ENCODE measurements around the gene NTRK2.

DNA sequence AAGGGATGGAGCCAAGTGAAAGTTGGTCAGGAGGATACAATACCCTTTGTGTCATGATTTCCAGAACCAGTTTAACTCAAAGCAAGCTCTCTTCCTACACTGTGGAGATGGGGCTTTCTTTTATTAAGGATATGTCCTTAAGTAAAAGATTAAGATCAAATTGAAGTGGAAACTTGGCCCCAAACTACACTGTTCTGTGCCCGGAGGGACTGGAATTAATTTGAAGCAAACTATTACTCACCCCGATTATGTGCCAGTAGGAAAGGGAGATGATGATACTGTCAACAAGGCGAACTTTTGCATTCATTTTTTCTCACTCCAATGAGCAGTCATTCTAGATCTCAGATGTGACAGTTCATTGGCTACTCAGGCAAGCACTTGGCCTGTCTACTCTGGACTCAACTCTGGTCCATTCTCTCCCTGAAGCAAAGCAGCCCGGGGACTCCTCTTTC is 186.7 kb downstream of the NTRK2 start:
- TF ChIP-seq, protein P1, sequence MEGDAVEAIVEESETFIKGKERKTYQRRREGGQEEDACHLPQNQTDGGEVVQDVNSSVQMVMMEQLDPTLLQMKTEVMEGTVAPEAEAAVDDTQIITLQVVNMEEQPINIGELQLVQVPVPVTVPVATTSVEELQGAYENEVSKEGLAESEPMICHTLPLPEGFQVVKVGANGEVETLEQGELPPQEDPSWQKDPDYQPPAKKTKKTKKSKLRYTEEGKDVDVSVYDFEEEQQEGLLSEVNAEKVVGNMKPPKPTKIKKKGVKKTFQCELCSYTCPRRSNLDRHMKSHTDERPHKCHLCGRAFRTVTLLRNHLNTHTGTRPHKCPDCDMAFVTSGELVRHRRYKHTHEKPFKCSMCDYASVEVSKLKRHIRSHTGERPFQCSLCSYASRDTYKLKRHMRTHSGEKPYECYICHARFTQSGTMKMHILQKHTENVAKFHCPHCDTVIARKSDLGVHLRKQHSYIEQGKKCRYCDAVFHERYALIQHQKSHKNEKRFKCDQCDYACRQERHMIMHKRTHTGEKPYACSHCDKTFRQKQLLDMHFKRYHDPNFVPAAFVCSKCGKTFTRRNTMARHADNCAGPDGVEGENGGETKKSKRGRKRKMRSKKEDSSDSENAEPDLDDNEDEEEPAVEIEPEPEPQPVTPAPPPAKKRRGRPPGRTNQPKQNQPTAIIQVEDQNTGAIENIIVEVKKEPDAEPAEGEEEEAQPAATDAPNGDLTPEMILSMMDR (IDR thresholded peaks at IDR 0.05 in 2 of 3, conservative IDR thresholded peaks at IDR 0.05 in 1 of 3; ENCODE audit: borderline replicate concordance in 1 of 3, insufficient read depth in 1 of 3, low read depth in 2 of 3, low read length in 2 of 3): no peak
- TF ChIP-seq POLR2AphosphoS5 (IDR thresholded peaks at IDR 0.05; ENCODE audit: low read depth, low read length): no peak
- TF ChIP-seq POLR2A (IDR thresholded peaks at IDR 0.05; ENCODE audit: borderline replicate concordance, extremely low read depth, insufficient read depth, insufficient read length): no peak
- TF ChIP-seq, protein P2, sequence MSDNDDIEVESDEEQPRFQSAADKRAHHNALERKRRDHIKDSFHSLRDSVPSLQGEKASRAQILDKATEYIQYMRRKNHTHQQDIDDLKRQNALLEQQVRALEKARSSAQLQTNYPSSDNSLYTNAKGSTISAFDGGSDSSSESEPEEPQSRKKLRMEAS (IDR thresholded peaks at IDR 0.05): no peak
- TF ChIP-seq EZH2 (IDR thresholded peaks at IDR 0.05): no peak
- no peak for TF ChIP-seq SIN3A (IDR thresholded peaks at IDR 0.05; ENCODE audit: low read depth)
- TF ChIP-seq REST (IDR thresholded peaks at IDR 0.05; ENCODE audit: low read depth): no peak
- TF ChIP-seq FOSL1 (IDR thresholded peaks at IDR 0.05; ENCODE audit: low read depth): no peak
- no peak for TF ChIP-seq CEBPB (IDR thresholded peaks at IDR 0.05; ENCODE audit: low read depth)

Measured in HCT116 (cell line).